Astrocyte (in vitro differentiated cells and primary cell): Measurements from ENCODE around the gene CAMKMT. TPM values are rescaled to one million over a fixed set of nuclear protein-coding genes. Genes with fewer than 3 reads are reported as not detected.

Experiments
- DNase-seq: peaks from one replicate; pipeline ENCODE4 v3.0.0-alpha.2; 2010; ENCODE audit warnings: low read depth
- FAIRE-seq: peaks from 2 replicates; lab custom pipeline; 2011; peaks lifted over from hg19 to GRCh38; lab: Jason Lieb, UNC
- H2AFZ ChIP-seq: 2 replicates; pipeline ENCODE4 v1.6.0; 2012; ENCODE audit warnings: low read depth, low read length, inconsistent platforms
- H3K27ac ChIP-seq: 2 replicates; pipeline ENCODE4 v1.5.1; 2011; ENCODE audit warnings: low read depth, low read length, inconsistent platforms
- H3K27me3 ChIP-seq: 2 replicates; pipeline ENCODE4 v1.6.0; 2011; ENCODE audit warnings: low read length, inconsistent platforms; ENCODE audit not compliant: insufficient read depth
- H3K36me3 ChIP-seq: 2 replicates; pipeline ENCODE4 v1.5.1; 2011; ENCODE audit warnings: low read length, inconsistent platforms; ENCODE audit not compliant: insufficient read depth
- H3K4me1 ChIP-seq: 2 replicates; pipeline ENCODE4 v1.5.1; 2011; ENCODE audit warnings: low read length, inconsistent platforms; ENCODE audit not compliant: insufficient read depth
- H3K4me2 ChIP-seq: 2 replicates; pipeline ENCODE4 v1.6.0; 2012; ENCODE audit warnings: low read length, inconsistent platforms
- H3K4me3 ChIP-seq: 2 replicates; pipeline ENCODE4 v1.5.1; 2011; ENCODE audit warnings: low read depth, mild to moderate bottlenecking, low read length, inconsistent platforms; ENCODE audit not compliant: insufficient read depth
- H3K79me2 ChIP-seq: 2 replicates; pipeline ENCODE4 v1.6.0; 2012; ENCODE audit warnings: mild to moderate bottlenecking, low read length, inconsistent platforms; ENCODE audit not compliant: insufficient read depth
- H3K9ac ChIP-seq: 2 replicates; pipeline ENCODE4 v1.6.0; 2012; ENCODE audit warnings: mild to moderate bottlenecking, low read length, inconsistent platforms
- H3K9me3 ChIP-seq: 2 replicates; pipeline ENCODE4 v1.5.1; 2012; ENCODE audit warnings: low read depth, mild to moderate bottlenecking, low read length, inconsistent platforms; ENCODE audit not compliant: insufficient read depth
- H4K20me1 ChIP-seq: 2 replicates; pipeline ENCODE4 v1.6.0; 2012; ENCODE audit warnings: low read length, inconsistent platforms; ENCODE audit not compliant: insufficient read depth
- H3K27ac Mint-ChIP-seq: one replicate; pipeline ENCODE4 v1.8.0; 2021; ENCODE audit warnings: mild to moderate bottlenecking, mixed read lengths; ENCODE audit not compliant: unreplicated experiment
- H3K27me3 Mint-ChIP-seq: one replicate; pipeline ENCODE4 v1.8.0; 2021; ENCODE audit warnings: low read depth, mixed read lengths; ENCODE audit not compliant: unreplicated experiment
- H3K36me3 Mint-ChIP-seq: one replicate; pipeline ENCODE4 v1.8.0; 2021; ENCODE audit warnings: low read depth, mixed read lengths; ENCODE audit not compliant: unreplicated experiment
- H3K4me1 Mint-ChIP-seq: one replicate; pipeline ENCODE4 v1.8.0; 2021; ENCODE audit warnings: low read depth, mixed read lengths; ENCODE audit not compliant: unreplicated experiment
- H3K4me3 Mint-ChIP-seq: one replicate; pipeline ENCODE4 v1.8.0; 2021; ENCODE audit warnings: mild to moderate bottlenecking, moderate library complexity, mixed read lengths; ENCODE audit not compliant: unreplicated experiment
- H3K9me3 Mint-ChIP-seq: one replicate; pipeline ENCODE4 v1.8.0; 2021; ENCODE audit warnings: mild to moderate bottlenecking, mixed read lengths; ENCODE audit not compliant: unreplicated experiment
- CTCF ChIP-seq: IDR thresholded peaks from 2 replicates; pipeline ENCODE4 v1.5.1; 2011; ENCODE audit warnings: low read depth, mild to moderate bottlenecking, inconsistent platforms, low read length, moderate library complexity; ENCODE audit not compliant: insufficient read depth
- EZH2 ChIP-seq: IDR thresholded peaks from 2 replicates; pipeline ENCODE4 v1.6.1; 2012; ENCODE audit warnings: mild to moderate bottlenecking, low read length, inconsistent platforms; ENCODE audit not compliant: insufficient read depth
- total RNA-seq: library from RNA; stranded (reverse); gene quantifications from 2 replicates; pipeline ENCODE4 v1.2.1, GENCODE V29; 2021

CAMKMT gene
- total RNA-seq, 1 donor from 2014 or later = 9.3 TPM

GRCh38 chr2:44707945-44708660 is 346.4 kb downstream of the CAMKMT start:
- H3K27me3 Mint-ChIP-seq = no peaks in the 10 kb centered on the region
- no peak for FAIRE-seq

GRCh38 chr2:44708661-44709000 is 346.9 kb downstream of the CAMKMT start:
- no peak for FAIRE-seq
- peaks cover 4% of the 10 kb centered on the region for H3K4me1 ChIP-seq
- no peak overlapping the region for H3K27ac Mint-ChIP-seq

More at GRCh38 chr2:44707945-44708660, 346.4 kb downstream of the CAMKMT start:
- peaks cover 4% of the 10 kb centered on the region for H3K4me1 ChIP-seq
- no peak overlapping the region for H3K4me3 Mint-ChIP-seq
- no peak overlapping the region for H3K4me2 ChIP-seq
- no peak for TF ChIP-seq CTCF
- H3K9me3 ChIP-seq = no peaks in the 10 kb centered on the region
- peaks cover 8% of the 10 kb centered on the region for H3K4me1 Mint-ChIP-seq
- no peaks in the 10 kb centered on the region for H3K36me3 ChIP-seq
- no peaks in the 10 kb centered on the region for H3K27me3 ChIP-seq
- no peaks in the 10 kb centered on the region for H3K36me3 Mint-ChIP-seq
- no peak overlapping the region for H2AFZ ChIP-seq
- DNase-seq = no peak
- no peaks in the 10 kb centered on the region for H3K9me3 Mint-ChIP-seq
- H3K79me2 ChIP-seq = no peaks in the 10 kb centered on the region
- no peak overlapping the region for H3K9ac ChIP-seq
- no peaks in the 10 kb centered on the region for H4K20me1 ChIP-seq
- no peak overlapping the region for H3K4me3 ChIP-seq
- no peak overlapping the region for H3K27ac Mint-ChIP-seq
- H3K27ac ChIP-seq = no peak overlapping the region

More at GRCh38 chr2:44708661-44709000, 346.9 kb downstream of the CAMKMT start:
- no peaks in the 10 kb centered on the region for H3K79me2 ChIP-seq
- H3K4me3 ChIP-seq = no peak overlapping the region
- no peaks in the 10 kb centered on the region for H4K20me1 ChIP-seq
- no peak overlapping the region for H3K4me2 ChIP-seq
- Mint-ChIP-seq H3K27me3 (no peaks in the 10 kb centered on the region), H3K4me3 (peak overlapping the region; percentile 55), H3K4me1 (peaks cover 8% of the 10 kb centered on the region), H3K9me3 (no peaks in the 10 kb centered on the region), H3K36me3 (no peaks in the 10 kb centered on the region)
- H3K36me3 ChIP-seq = no peaks in the 10 kb centered on the region
- TF ChIP-seq CTCF = no peak
- TF ChIP-seq EZH2 = no peak
- H3K9ac ChIP-seq = no peak overlapping the region
- H2AFZ ChIP-seq = no peak overlapping the region
- H3K9me3 ChIP-seq = no peaks in the 10 kb centered on the region
- H3K27me3 ChIP-seq = no peaks in the 10 kb centered on the region
- no peak overlapping the region for H3K27ac ChIP-seq
- no peak for DNase-seq
